GM12878 (cell line): ENCODE results near the gene FZD8. TPM values are rescaled to one million over a fixed set of nuclear protein-coding genes. Genes with fewer than 3 reads are reported as not detected.

Experiments used
- ATAC-seq: fragments of 200-7000 bp; cut with Tn5 transposase; 3 replicates; pipeline ENCODE4 v1.9.1; 2020; ENCODE audit warnings: mild to moderate bottlenecking, moderate library complexity
- BruUV-seq: library from RNA; stranded (reverse); fragments of 400-500 nt; replicated peaks from 2 replicates; lab custom pipeline; 2021; lab: Mats Ljungman, UMichigan
- CTCF ChIA-PET: fragments of 300-600 bp; sonication (Branson Sonifier 250); formaldehyde crosslinking; extraction: SDS; loops from one replicate; lab custom pipeline; 2021; ENCODE audit warnings: inconsistent platforms; lab: Yijun Ruan, JAX
- POLR2A ChIA-PET: fragments of 350-600 bp; formaldehyde crosslinking; extraction: SDS; loops from one replicate; lab custom pipeline; 2021; ENCODE audit warnings: inconsistent platforms; lab: Charles Lee
- RAD21 ChIA-PET: fragments of 300-600 bp; sonication (Branson Sonifier 250); formaldehyde crosslinking; loops from one replicate; lab custom pipeline; 2023; ENCODE audit warnings: antibody characterized with exemption; ENCODE audit not compliant: unreplicated experiment; lab: Charles Lee
- SMC1A ChIA-PET: fragments of 300-600 bp; sonication (Branson Sonifier 250); formaldehyde crosslinking; loops from one replicate; lab custom pipeline; 2023; ENCODE audit not compliant: unreplicated experiment, uncharacterized antibody; lab: Charles Lee
- DNase-seq: peaks from one replicate; pipeline ENCODE4 v3.0.0-alpha.2; 2011; ENCODE audit warnings: low read depth, low spot score
- FAIRE-seq: peaks from 3 replicates; lab custom pipeline; 2011; peaks lifted over from hg19 to GRCh38; lab: Jason Lieb, UNC
- H2AFZ ChIP-seq: 2 replicates; pipeline ENCODE4 v1.6.0; 2011; ENCODE audit warnings: low read depth, low read length, control low read depth; ENCODE audit not compliant: control insufficient read depth
- H3K27ac ChIP-seq: 2 replicates; pipeline ENCODE4 v1.5.1; 2011; ENCODE audit warnings: control low read depth; ENCODE audit not compliant: control insufficient read depth, insufficient read depth
- H3K27me3 ChIP-seq, 2 experiments: replicated peaks in 1 of 2; 2 replicates each; pipeline versions ENCODE4 v1.6.0 to v1.6.1; 2011; ENCODE audit warnings: low read length in 1 of 2; ENCODE audit not compliant: control insufficient read depth in 2 of 2, insufficient read depth in 2 of 2
- H3K36me3 ChIP-seq, 2 experiments: 2 replicates each; pipeline ENCODE4 v1.5.1; 2011; ENCODE audit warnings: low read length in 1 of 2; ENCODE audit not compliant: control insufficient read depth in 2 of 2, insufficient read depth in 2 of 2
- H3K4me1 ChIP-seq: 2 replicates; pipeline ENCODE4 v1.6.1; 2011; ENCODE audit warnings: mild to moderate bottlenecking, low read length, moderate library complexity, mixed read lengths; ENCODE audit not compliant: control insufficient read depth, insufficient read depth
- H3K4me2 ChIP-seq: 2 replicates; pipeline ENCODE4 v1.6.0; 2011; ENCODE audit warnings: control low read depth; ENCODE audit not compliant: control insufficient read depth, insufficient read depth
- H3K4me3 ChIP-seq: fragments of 200-600 bp; sonication (generic); 2 replicates; pipeline ENCODE4 v1.5.1; 2016
- H3K79me2 ChIP-seq: 2 replicates; pipeline ENCODE4 v1.6.0; 2011; ENCODE audit warnings: low read length; ENCODE audit not compliant: control insufficient read depth, insufficient read depth
- H3K9ac ChIP-seq: 2 replicates; pipeline ENCODE4 v1.8.0; 2011; ENCODE audit warnings: low read length, control low read depth, mixed read lengths; ENCODE audit not compliant: control insufficient read depth, insufficient read depth
- H3K9me3 ChIP-seq: replicated peaks from 3 replicates; pipeline ENCODE4 v1.5.1; 2011; ENCODE audit warnings: mild to moderate bottlenecking, low read length; ENCODE audit not compliant: control insufficient read depth, insufficient read depth
- H4K20me1 ChIP-seq: 2 replicates; pipeline ENCODE4 v1.6.0; 2011; ENCODE audit not compliant: control insufficient read depth, insufficient read depth
- BCL3 ChIP-seq: IDR thresholded peaks from 2 replicates; pipeline ENCODE4 v1.6.1; 2011; ENCODE audit warnings: borderline replicate concordance, low read depth, mild to moderate bottlenecking, moderate library complexity, low read length; ENCODE audit not compliant: insufficient read depth, poor library complexity, severe bottlenecking
- EED ChIP-seq: sonication (generic); IDR thresholded peaks from 2 replicates; pipeline ENCODE4 v1.6.1; 2016; ENCODE audit warnings: antibody characterized with exemption, low read depth
- ETV6 ChIP-seq, 2 experiments: fragments of 450-650 bp in 1 of 2; IDR thresholded peaks in 1 of 2; conservative IDR thresholded peaks in 1 of 2; 2 replicates each; pipeline ENCODE4 v1.6.1; 2014; ENCODE audit warnings: antibody characterized with exemption in 1 of 2, borderline replicate concordance in 1 of 2, low read depth in 1 of 2, mild to moderate bottlenecking in 1 of 2, moderate library complexity in 1 of 2
- FOXM1 ChIP-seq: IDR thresholded peaks from 2 replicates; pipeline ENCODE4 v1.6.1; 2012; ENCODE audit warnings: low read depth, mild to moderate bottlenecking, inconsistent platforms, low read length, moderate library complexity
- LARP7 ChIP-seq: fragments of 450-650 bp; IDR thresholded peaks from 2 replicates; pipeline ENCODE4 v1.6.1; 2017; ENCODE audit warnings: mild to moderate bottlenecking
- MEF2A ChIP-seq: IDR thresholded peaks from 2 replicates; pipeline ENCODE4 v1.6.1; 2011; ENCODE audit warnings: low read depth, mild to moderate bottlenecking, low read length, moderate library complexity; ENCODE audit not compliant: insufficient read depth
- MXI1 ChIP-seq: fragments of 150-350 bp; IDR thresholded peaks from 2 replicates; pipeline ENCODE4 v1.6.1; 2011; ENCODE audit warnings: low read depth, mild to moderate bottlenecking, inconsistent platforms, low read length, improper control_type of control experiment
- NR2C1 ChIP-seq: fragments of 450-650 bp; IDR thresholded peaks from 2 replicates; pipeline ENCODE4 v1.6.1; 2017; ENCODE audit warnings: antibody characterized with exemption, mild to moderate bottlenecking, moderate library complexity
- POLR2AphosphoS2 ChIP-seq: IDR thresholded peaks from 2 replicates; pipeline ENCODE4 v1.6.1; 2011; ENCODE audit warnings: low read depth, mild to moderate bottlenecking, low read length, improper control_type of control experiment, moderate library complexity
- RAD21 ChIP-seq: IDR thresholded peaks from 2 replicates; pipeline ENCODE4 v1.6.1; 2011; ENCODE audit warnings: mild to moderate bottlenecking, low read depth, low read length, moderate library complexity; ENCODE audit not compliant: insufficient read depth
- SP1 ChIP-seq: IDR thresholded peaks from one replicate; pipeline ENCODE4 v1.6.1; 2011; ENCODE audit warnings: low read depth, low read length
- TBL1XR1 ChIP-seq: IDR thresholded peaks from 2 replicates; pipeline ENCODE4 v1.6.1; 2012; ENCODE audit warnings: low read depth, low read length, improper control_type of control experiment
- ZSCAN29 ChIP-seq: fragments of 450-650 bp; IDR thresholded peaks from 2 replicates; pipeline ENCODE4 v1.6.1; 2017; ENCODE audit warnings: mild to moderate bottlenecking, moderate library complexity
- WGBS: methylation state at CpG from one replicate; pipeline ENCODE4 v1.1.6; 2016; ENCODE audit warnings: low lambda C conversion rate; ENCODE audit not compliant: insufficient replicate concordance, insufficient coverage; ENCODE audit errors: missing lambda C conversion rate; 5-methylcytosine and 5-hydroxymethylcytosine counted together
- in situ Hi-C: fragments of 300-500 bp; cut with MboI; formaldehyde crosslinking; loops from 9 replicates; pipeline ENCODE4 v1.14.3; 2018; ENCODE audit warnings: mixed read lengths
- intact Hi-C: fragments of 100-400 bp; cut with micrococcal nuclease; formaldehyde crosslinking; loops from one replicate; pipeline ENCODE4 v1.14.2; 2022; ENCODE audit not compliant: unreplicated experiment
- polyA plus RNA-seq, 11 experiments: library from polyadenylated mRNA; depleted of rRNA in 4 of 11; unstranded in 6 of 11; stranded (reverse) in 5 of 11; fragments of >200 nt; fragmentation: Nextera tagmentation in 4 of 11; fragmentation: Illumina TruSeq in 1 of 11; extraction: Ambion mirVana in 4 of 11; extraction: Trizol in 1 of 11; gene quantifications; 1 replicate in 1 of 11; 2 replicates in 10 of 11; pipeline versions ENCODE4 v1.2.1 to v1.2.3, GENCODE V29; 2011 to 2016; ENCODE audit warnings: inconsistent platforms in 2 of 11, missing spikeins in 2 of 11, low read depth in 1 of 11
- total RNA-seq, 4 experiments: library from RNA; depleted of rRNA in 3 of 4; stranded (reverse); fragments of >200 nt in 3 of 4; fragmentation: Illumina TruSeq in 1 of 4; extraction: Trizol in 1 of 4; gene quantifications; 2 replicates each; pipeline versions ENCODE4 v1.2.1 to v1.2.3, GENCODE V29; 2013 to 2021
- TF ChIP-seq, protein P1 (sequence below): fragments of 450-650 bp; IDR thresholded peaks from 2 replicates; pipeline ENCODE4 v1.6.1; 2018; ENCODE audit warnings: borderline replicate concordance, mild to moderate bottlenecking; ENCODE audit not compliant: partially characterized antibody

FZD8 gene
- total and polyA plus RNA-seq, 10 of the 15 experiments (the other 5 are each of a cell fraction or from before 2014, with no cell fraction given) = 0.03 to 0.72 (median 0.10) TPM; not detected in 3

DNA sequence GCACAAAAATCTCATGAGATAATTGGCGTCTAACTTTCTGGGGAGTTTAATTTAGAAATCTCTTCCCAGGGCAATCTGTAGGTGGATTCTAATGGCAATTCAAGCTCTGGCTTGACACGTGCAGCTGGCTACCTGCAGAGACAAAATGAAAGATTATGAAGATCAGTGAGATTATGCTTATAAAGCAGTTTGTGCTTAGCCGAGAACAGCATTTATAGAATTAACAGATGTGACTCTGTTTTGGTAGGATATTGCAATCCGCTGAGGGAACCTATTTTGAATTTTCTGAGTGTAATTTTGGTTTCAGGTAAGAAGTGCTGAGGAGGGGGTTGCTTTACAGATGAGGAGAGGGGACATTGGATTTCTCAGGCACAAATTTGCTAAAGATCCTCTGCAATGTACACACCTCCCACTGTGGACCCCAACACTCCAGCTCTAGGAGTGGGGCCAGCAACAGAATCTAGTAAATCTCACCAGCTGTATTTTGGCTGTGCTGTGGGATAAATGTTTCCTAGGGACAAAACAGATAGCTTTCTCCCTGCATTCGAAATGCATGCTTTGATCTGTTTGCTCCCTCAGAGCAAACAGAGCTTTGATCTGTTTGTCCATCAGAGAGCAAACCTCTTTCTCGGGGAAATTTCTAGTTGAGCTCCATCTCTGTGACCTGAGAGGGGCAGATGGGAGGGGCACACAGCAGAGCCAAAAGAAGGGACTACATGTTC lies 29.6 kb downstream of the FZD8 start:
- no peak for DNase-seq
- SMC1A ChIA-PET = interaction anchor here (1.1 kb wide), 2 partner anchors 21 to 23 kb away, joined by 3 to 4 read pairs; no protein-coding TSS in a partner anchor
- RAD21 ChIA-PET = no interaction called here
- Histone ChIP-seq H3K27ac (no peak overlapping the region), H2AFZ (no peak overlapping the region), H3K36me3 (no peaks in the 10 kb centered on the region), H3K4me2 (no peak overlapping the region), H4K20me1 (no peaks in the 10 kb centered on the region), H3K79me2 (no peaks in the 10 kb centered on the region), H3K4me1 (no peaks in the 10 kb centered on the region), H3K9me3 (no peaks in the 10 kb centered on the region; the same call in 2 of the 3 replicates), H3K9ac (no peak overlapping the region), H3K27me3 (no peaks in the 10 kb centered on the region), H3K4me3 (no peak overlapping the region)
- intact Hi-C loops (no loop called here), in situ Hi-C loops (no loop called here)
- 24% methylated on average over 6 of the region's 6 CpGs for WGBS
- FAIRE-seq = no peak
- ATAC-seq = no peak
- BruUV-seq = no TSS peak
- TF ChIP-seq NR2C1 (no peak), MEF2A (no peak), LARP7 (no peak), ZSCAN29 (no peak), RAD21 (no peak), TBL1XR1 (no peak), POLR2AphosphoS2 (no peak), FOXM1 (no peak), MXI1 (no peak), BCL3 (no peak), EED (no peak), ETV6 (conservative IDR thresholded peaks at IDR 0.05 in 1 of 2, IDR thresholded peaks at IDR 0.05 in 1 of 2; ENCODE audit: borderline replicate concordance in 1 of 2, low read depth in 1 of 2) (no peak), SP1 (no peak)
- TF ChIP-seq, protein P1, sequence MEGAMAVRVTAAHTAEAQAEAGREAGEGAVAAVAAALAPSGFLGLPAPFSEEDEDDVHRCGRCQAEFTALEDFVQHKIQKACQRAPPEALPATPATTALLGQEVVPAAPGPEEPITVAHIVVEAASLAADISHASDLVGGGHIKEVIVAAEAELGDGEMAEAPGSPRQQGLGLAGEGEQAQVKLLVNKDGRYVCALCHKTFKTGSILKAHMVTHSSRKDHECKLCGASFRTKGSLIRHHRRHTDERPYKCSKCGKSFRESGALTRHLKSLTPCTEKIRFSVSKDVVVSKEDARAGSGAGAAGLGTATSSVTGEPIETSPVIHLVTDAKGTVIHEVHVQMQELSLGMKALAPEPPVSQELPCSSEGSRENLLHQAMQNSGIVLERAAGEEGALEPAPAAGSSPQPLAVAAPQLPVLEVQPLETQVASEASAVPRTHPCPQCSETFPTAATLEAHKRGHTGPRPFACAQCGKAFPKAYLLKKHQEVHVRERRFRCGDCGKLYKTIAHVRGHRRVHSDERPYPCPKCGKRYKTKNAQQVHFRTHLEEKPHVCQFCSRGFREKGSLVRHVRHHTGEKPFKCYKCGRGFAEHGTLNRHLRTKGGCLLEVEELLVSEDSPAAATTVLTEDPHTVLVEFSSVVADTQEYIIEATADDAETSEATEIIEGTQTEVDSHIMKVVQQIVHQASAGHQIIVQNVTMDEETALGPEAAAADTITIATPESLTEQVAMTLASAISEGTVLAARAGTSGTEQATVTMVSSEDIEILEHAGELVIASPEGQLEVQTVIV = no peak
- POLR2A ChIA-PET = interaction anchor here (0.6 kb wide), 1 partner anchor 335 kb away, joined by 3 read pairs; no protein-coding TSS in a partner anchor
- CTCF ChIA-PET = interaction anchor here (1.4 to 2.1 kb wide), 3 partner anchors 20 to 1268 kb away, joined by 3 to 5 read pairs (median 3); no protein-coding TSS in a partner anchor
